Activated CD4-positive, alpha-beta T cell treated with anti-CD3 and anti-CD28 coated beads, Interleukin-2, amount 50 U/mL, for 16 hours (primary cell): ENCODE data around the gene FLRT1.
A peak's percentile ranks its signal among the peaks of the same experiment; 100 is the strongest.

Experiments
- DNase-seq: peaks from one replicate; pipeline ENCODE4 v3.0.0-alpha.2; 2020

FLRT1 gene

DNA sequence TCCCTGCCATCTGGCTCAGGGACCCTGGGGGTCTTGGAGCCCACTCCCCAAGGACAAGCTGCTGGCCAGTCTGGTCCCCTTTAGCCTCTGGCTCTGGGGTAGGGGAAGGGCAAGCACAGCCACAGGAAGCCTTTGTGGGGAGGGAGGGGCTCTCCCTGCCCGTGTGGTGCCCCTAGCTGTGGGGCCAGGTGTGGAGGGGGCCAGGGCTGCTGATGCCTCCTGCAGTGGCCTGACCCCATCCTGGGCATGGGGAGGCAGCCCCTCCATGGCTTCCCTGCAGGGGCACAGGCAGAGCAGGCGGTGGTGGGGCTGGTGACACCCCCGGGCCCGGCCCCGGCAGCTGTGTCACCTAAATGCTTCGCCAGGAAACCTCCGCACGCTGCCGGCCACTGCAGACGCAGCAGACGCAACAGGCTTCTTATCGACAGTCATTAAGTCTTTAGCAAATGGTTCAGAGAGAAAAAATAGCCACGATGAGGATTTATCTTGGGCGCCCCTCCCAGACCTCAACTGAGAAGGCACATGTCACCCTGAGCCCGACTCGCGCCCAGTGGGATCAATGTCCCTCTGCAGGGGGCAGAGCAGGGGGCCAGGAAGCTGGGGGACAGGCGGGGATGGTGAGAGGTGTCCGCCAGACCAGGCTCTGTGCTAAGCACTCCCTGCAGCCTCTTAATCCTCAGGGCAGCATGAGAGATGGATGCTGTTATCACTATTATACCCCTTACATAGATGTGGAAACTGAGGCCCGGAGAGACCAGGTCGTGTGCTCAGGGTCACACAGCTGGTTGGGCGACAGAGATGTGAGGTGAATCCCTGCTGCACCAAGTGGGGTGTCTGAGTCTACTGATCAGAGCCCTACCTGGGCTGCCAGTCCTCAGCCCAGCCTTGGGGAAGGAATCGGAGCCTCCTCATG lies 33.9 kb downstream of the FLRT1 start:
- DNase-seq: no peak

GRCh38 chr11:64070314-64070681 lies 34.6 kb downstream of the FLRT1 start:
- DNase-seq: no peak

DNA sequence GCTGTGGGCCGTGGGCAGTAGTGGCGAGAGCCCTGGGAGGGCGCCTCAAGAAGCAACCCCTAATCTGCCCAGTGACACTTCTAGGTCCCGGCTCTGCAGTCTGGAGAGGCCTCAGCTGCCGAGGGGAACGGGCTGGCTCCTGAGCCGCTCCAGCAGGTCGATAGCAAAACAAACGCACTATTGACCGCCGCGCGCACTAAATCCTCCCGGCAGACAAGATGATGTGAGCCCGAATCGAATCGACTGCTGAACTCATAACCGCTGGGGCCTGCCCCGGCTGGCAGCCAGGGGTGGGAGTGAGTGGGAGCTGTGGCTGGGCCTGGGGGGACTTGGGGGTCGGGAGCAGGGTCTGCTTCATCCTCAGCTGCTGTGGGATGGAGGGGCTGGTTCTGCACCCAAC lies 36.1 kb downstream of the FLRT1 start:
- DNase-seq: no peak

DNA sequence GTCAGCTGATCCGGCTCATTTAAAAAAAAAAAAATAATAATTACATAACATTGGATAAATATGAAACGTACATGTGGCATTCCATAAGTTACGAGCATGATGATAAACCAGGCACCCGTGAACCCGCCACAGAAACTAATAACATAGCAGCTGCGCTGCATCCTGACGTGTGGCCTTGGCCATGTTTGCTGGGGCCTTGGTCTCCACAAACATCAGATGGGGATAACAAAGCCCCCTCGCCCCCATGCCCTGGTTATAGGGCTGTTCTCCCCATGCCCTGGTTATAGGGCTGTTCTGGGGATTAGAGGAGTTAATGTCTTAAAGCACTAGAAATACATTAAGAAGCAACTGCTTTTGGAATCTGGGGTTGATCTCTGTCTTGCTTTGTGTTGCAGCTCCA lies 36.7 kb downstream of the FLRT1 start:
- no peak for DNase-seq

DNA sequence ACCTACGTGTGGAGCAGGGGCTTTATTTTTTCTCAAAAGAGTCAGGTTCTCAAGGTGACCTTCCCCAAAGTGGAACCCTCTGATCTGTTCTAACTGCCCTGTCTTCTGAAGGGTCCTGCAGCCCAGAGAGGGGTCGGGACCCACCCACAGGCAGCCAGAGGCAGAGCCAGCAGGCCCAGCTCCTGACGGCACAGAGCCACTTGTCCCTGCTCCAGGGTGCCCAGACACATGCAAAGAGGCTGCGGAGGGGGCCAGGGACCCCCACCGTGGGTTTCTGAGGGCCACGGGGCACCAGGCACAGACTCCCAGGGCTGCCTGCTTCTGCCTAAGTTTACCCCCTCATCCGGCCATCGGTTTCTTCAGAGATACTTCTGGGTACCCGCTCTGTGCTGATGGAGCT lies 37.1 kb downstream of the FLRT1 start:
- no peak for DNase-seq

- DNase-seq: no peak
These were observed 37.8 kb downstream of the FLRT1 start for GRCh38 chr11:64073542-64073941.

- DNase-seq: peak; percentile 13
These were observed 38.5 kb downstream of the FLRT1 start for GRCh38 chr11:64074239-64074638.

- DNase-seq: no peak
These were observed 41.0 kb downstream of the FLRT1 start for GRCh38 chr11:64076758-64077157.

DNA sequence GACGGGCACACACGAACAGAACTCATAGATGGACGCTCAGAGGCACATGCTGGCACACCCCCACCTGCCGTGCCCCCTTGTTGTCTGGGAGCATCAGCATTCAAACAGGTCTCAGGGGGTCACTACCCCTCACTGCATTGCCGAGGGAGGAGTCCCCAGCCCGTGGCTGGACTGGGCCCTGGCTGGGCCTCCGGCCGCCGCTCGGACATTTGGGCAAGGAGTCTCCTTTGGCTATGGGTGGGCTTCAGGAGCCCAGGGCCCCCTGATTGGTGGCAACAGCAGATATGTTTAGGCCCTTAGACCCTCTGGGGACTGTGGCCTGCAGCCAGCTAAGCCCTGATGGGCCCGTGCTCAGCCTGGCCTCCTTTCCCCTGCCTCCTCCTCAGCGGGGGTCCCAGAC lies 41.9 kb downstream of the FLRT1 start:
- no peak for DNase-seq

DNA sequence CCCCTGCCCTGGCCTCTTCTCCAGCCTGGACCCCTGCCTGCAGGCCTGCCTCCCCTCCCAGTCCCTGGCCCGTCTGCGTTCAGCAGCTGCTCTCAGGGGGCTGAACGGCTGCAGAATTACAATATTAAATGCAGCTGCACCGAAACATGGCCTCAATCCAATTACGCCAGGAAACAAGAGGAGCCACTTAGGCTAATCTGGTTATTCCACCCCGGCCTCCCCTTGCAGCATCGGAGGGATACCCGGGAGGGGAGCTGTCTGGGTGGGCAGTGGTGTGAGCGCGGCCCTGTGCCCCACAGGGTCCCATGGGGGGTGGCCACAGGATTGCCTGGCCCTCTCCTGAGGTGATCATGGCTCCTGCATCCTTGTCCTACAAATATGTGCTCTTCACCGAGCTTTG lies 42.6 kb downstream of the FLRT1 start:
- no peak for DNase-seq

- no peak for DNase-seq
These were observed 43.2 kb downstream of the FLRT1 start for GRCh38 chr11:64078905-64079304.

DNA sequence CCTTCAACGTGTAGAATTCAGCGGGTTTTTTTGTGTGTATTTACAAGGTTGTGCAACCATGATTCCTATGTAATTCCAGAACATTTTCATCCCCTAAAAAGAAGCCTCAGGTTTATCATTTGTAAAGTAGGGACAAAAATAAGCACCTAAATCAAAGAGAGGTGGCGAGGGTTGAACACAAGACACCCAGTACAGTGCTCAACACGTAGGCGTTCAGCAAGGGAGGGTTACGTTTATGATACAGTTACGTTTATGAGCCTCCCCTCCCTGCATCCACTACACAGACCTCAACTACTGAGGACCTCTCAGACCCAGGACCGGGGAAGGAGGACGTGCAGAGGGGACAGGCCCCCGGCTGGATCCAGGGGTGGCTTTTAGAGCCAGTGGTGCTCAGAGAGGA lies 44.7 kb downstream of the FLRT1 start:
- no peak for DNase-seq

- DNase-seq: no peak
These were observed 46.2 kb downstream of the FLRT1 start for GRCh38 chr11:64081745-64082442.

GRCh38 chr11:64083398-64084080 lies 47.8 kb downstream of the FLRT1 start:
- no peak for DNase-seq

- DNase-seq: no peak
These were observed 48.6 kb downstream of the FLRT1 start for GRCh38 chr11:64084146-64084950.

GRCh38 chr11:64084951-64085710 lies 49.4 kb downstream of the FLRT1 start:
- DNase-seq: no peak
